GOT3 (cell line): ENCODE measurements around the gene BMX.

ENCODE experiments used
- DNase-seq: peaks from one replicate; lab custom pipeline; 2025; ENCODE audit warnings: mixed read lengths; lab: John Stamatoyannopoulos, UW

BMX gene

GRCh38 chrX:15507005-15507404, 6.4 kb downstream of the BMX start:
- DNase-seq = no peak

- no peak for DNase-seq
Measured at GRCh38 chrX:15509845-15510244, 9.2 kb downstream of the BMX start.

GRCh38 chrX:15511563-15511962, 11.0 kb downstream of the BMX start:
- no peak for DNase-seq

GRCh38 chrX:15512401-15512965, 11.9 kb downstream of the BMX start:
- no peak for DNase-seq

- no peak for DNase-seq
Measured at GRCh38 chrX:15514279-15514678, 13.7 kb downstream of the BMX start.

- DNase-seq = no peak
Measured at GRCh38 chrX:15515931-15516330, 15.3 kb downstream of the BMX start.

GRCh38 chrX:15522464-15522863, 21.9 kb downstream of the BMX start:
- no peak for DNase-seq

- no peak for DNase-seq
Measured at GRCh38 chrX:15523088-15523487, 22.5 kb downstream of the BMX start.

- DNase-seq = no peak
Measured at GRCh38 chrX:15524417-15524816, 23.8 kb downstream of the BMX start.

GRCh38 chrX:15525664-15526416, 25.2 kb downstream of the BMX start:
- DNase-seq = no peak

GRCh38 chrX:15529165-15529564, 28.6 kb downstream of the BMX start:
- DNase-seq = no peak

GRCh38 chrX:15530318-15530717, 29.7 kb downstream of the BMX start:
- no peak for DNase-seq

GRCh38 chrX:15546745-15547144, 46.1 kb downstream of the BMX start:
- no peak for DNase-seq

GRCh38 chrX:15547356-15547755, 46.7 kb downstream of the BMX start:
- DNase-seq = no peak

- no peak for DNase-seq
Measured at GRCh38 chrX:15549189-15550012, 48.8 kb downstream of the BMX start.

GRCh38 chrX:15559227-15559626, 58.6 kb downstream of the BMX start:
- no peak for DNase-seq

GRCh38 chrX:15560924-15561323, 60.3 kb downstream of the BMX start:
- no peak for DNase-seq

- DNase-seq = no peak
Measured at GRCh38 chrX:15563056-15563455, 62.4 kb downstream of the BMX start.

- DNase-seq = peak; percentile 53
Measured at GRCh38 chrX:15564981-15565579, 64.5 kb downstream of the BMX start.

- DNase-seq = no peak
Measured at GRCh38 chrX:15566244-15566643, 65.6 kb downstream of the BMX start.

GRCh38 chrX:15567267-15567666, 66.7 kb downstream of the BMX start:
- no peak for DNase-seq

- no peak for DNase-seq
Measured at GRCh38 chrX:15567886-15568616, 67.4 kb downstream of the BMX start.
